Gastroesophageal sphincter (tissue), 4 donors: ENCODE measurements around the gene GAS2L1. TPM values are rescaled to one million over a fixed set of nuclear protein-coding genes. Genes with fewer than 3 reads are reported as not detected.
A peak's percentile ranks its signal among the peaks of the same experiment; 100 is the strongest.

ENCODE experiments used
- ATAC-seq: fragments of 150-250 bp; one replicate; pipeline ENCODE4 v1.9.1; 2016; ENCODE audit warnings: mild to moderate bottlenecking, moderate library complexity
- H3K27ac ChIP-seq, 4 donors: fragments of 200-600 bp; sonication (generic) in 3 of 4; 1 replicate in 3 of 4; 2 replicates in 1 of 4; pipeline ENCODE4 v1.5.1; 2016 to 2019
- H3K27me3 ChIP-seq: fragments of 200-600 bp; sonication (generic); one replicate; pipeline ENCODE4 v1.5.1; 2019
- H3K36me3 ChIP-seq, 2 donors: fragments of 200-600 bp; sonication (generic); one replicate each; pipeline ENCODE4 v1.5.1; 2019; ENCODE audit warnings: control low read depth in 1 of 2
- H3K4me1 ChIP-seq, 3 donors: fragments of 200-600 bp; sonication (generic); 1 replicate in 2 of 3; 2 replicates in 1 of 3; pipeline ENCODE4 v1.5.1; 2016 to 2019; ENCODE audit warnings: control low read depth in 2 of 3
- H3K4me3 ChIP-seq, 2 donors: fragments of 200-600 bp; sonication (generic); one replicate each; pipeline ENCODE4 v1.5.1; 2019; ENCODE audit warnings: mild to moderate bottlenecking in 1 of 2, moderate library complexity in 1 of 2
- H3K9me3 ChIP-seq, 3 donors: fragments of 200-600 bp; sonication (generic); one replicate each; pipeline ENCODE4 v1.5.1; 2017 to 2019; ENCODE audit warnings: control low read depth in 2 of 3
- CTCF ChIP-seq, 4 experiments: fragments of 200-600 bp in 2 of 4; fragments of 450-650 bp in 2 of 4; sonication (generic) in 1 of 4; IDR thresholded peaks; one replicate each; pipeline ENCODE4 v1.5.1; 2017 to 2019; ENCODE audit warnings: antibody characterized with exemption in 4 of 4, mild to moderate bottlenecking in 2 of 4, moderate library complexity in 2 of 4
- EP300 ChIP-seq: sonication (generic); formaldehyde crosslinking; IDR thresholded peaks from one replicate; pipeline ENCODE4 v1.6.1; 2017; ENCODE audit warnings: antibody characterized with exemption, mild to moderate bottlenecking
- POLR2A ChIP-seq, 2 donors: fragments of 450-650 bp; IDR thresholded peaks; one replicate each; pipeline ENCODE4 v1.6.1; 2017; ENCODE audit warnings: antibody characterized with exemption in 2 of 2, mild to moderate bottlenecking in 2 of 2, moderate library complexity in 1 of 2
- POLR2AphosphoS5 ChIP-seq: sonication (generic); formaldehyde crosslinking; IDR thresholded peaks from one replicate; pipeline ENCODE4 v1.6.1; 2017; ENCODE audit warnings: antibody characterized with exemption
- WGBS, 2 donors: methylation state at CpG; one replicate each; pipeline ENCODE4 v1.1.5; 2018; ENCODE audit warnings: low coverage in 1 of 2; 5-methylcytosine and 5-hydroxymethylcytosine counted together
- total RNA-seq, 4 donors: library from RNA; depleted of rRNA; stranded (reverse); fragments of >200 nt; gene quantifications; one replicate each; pipeline ENCODE4 v1.1.0, GENCODE V29; 2016

GAS2L1 gene
- total RNA-seq, 4 donors from 2014 or later: 17.8 to 65.5 (median 36.8) TPM

GRCh38 chr22:29300467-29300806 is 6.0 kb upstream of the GAS2L1 start:
- Histone ChIP-seq H3K4me3 (no peak overlapping the region), H3K4me1 (peaks cover 0 to 23% (median 10%) of the 10 kb centered on the region in 3 donors), H3K9me3 (no peaks in the 10 kb centered on the region), H3K36me3 (peaks cover 4 to 65% of the 10 kb centered on the region in 2 donors), H3K27me3 (no peaks in the 10 kb centered on the region), H3K27ac (no peak overlapping the region)
- ATAC-seq: no peak
- 52 to 54% methylated on average over 2 to 4 of the region's 4 CpGs for WGBS, 2 donors
- TF ChIP-seq POLR2AphosphoS5 (no peak), CTCF (IDR thresholded peaks at IDR 0.05) (no peak), EP300 (no peak), POLR2A (IDR thresholded peaks at IDR 0.05) (no peak)

DNA sequence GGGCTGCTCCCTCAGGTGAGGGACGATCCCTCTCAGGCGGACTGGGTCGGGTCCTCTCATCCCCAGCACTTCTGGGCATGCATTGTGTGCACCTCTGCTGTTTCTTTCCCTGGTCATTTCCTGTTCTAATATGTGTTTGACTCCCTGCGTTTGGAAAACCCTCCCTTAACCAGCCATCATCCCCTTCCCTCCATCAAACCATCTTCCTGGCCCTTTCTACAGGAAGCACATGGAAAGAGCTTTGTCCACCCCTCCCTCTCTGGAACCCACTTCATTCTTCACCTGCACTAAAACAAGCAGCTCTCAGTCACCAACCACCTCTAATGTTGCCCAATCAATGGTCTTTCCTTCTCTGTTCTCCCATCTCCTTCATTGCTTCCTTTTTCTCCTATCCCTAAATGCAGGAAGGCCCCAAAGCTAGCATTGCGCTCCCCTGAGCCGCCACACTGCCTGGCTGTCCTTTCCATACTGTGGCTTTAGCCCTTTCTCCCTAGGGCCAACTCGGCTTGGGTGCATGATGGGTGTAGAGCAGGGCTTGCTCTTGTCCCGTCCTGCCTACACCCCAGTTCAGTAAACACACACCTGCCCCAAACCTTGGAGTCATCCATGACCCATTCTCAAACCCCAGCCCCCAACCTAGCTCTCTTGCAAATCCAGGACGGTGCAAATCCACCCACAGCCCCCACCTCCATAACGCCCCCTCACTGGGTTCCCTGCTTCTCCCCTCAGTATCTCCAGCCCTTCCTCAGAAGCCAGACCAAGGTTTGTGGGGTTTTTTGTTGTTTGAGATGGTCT is 5.4 kb upstream of the GAS2L1 start:
- 61 to 70% methylated on average over 6 to 9 of the region's 10 CpGs for WGBS, 2 donors
- Histone ChIP-seq H3K36me3 (peaks cover 4 to 59% of the 10 kb centered on the region in 2 donors), H3K4me1 (peaks cover 0 to 29% (median 10%) of the 10 kb centered on the region in 3 donors), H3K27me3 (no peaks in the 10 kb centered on the region), H3K4me3 (no peak overlapping the region), H3K9me3 (no peaks in the 10 kb centered on the region), H3K27ac (peak overlapping the region in 1 of 4 donors; percentile 24)
- ATAC-seq: no peak
- TF ChIP-seq POLR2AphosphoS5: peak; percentile 5
- no peak for TF ChIP-seq POLR2A (IDR thresholded peaks at IDR 0.05)

DNA sequence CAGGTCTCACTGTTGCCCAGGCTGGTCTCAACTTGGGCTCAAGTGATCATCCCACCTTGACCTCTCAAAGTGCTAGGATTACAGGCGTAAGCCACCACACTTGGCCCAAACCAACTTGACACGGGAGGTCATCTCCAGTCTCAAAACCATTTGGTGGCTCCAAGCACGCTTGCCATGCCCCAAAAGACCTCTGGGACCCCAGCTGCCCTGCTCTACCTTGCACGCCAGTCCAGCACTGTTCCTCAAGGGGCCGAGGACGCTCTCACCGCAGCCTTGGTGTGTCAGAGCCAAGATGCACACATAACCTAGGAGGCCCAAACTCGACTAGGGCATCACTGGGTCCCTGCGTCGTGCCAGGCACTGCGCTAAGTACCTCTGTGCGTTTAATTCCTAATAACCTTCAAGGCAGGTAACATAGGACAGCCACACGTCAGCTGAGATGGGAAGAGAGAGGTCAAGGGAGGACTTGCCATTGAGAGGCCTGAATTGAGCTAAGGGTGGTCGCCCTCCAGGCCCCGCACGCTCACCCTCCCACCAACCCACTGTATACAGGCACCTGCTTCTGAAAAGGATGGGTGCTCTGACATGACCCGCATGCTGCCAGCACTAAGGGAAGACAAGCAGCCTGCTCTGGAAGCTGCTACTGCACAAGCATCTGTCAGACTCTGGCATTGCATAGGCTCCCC is 4.6 kb upstream of the GAS2L1 start:
- Histone ChIP-seq H3K4me3 (no peak overlapping the region), H3K27ac (peak overlapping the region in 2 of 4 donors; percentile 42 to 49), H3K27me3 (no peaks in the 10 kb centered on the region), H3K36me3 (peaks cover 0 to 50% of the 10 kb centered on the region in 2 donors), H3K4me1 (peaks cover 0 to 35% (median 10%) of the 10 kb centered on the region in 3 donors), H3K9me3 (no peaks in the 10 kb centered on the region)
- 79 to 91% methylated on average over 7 to 12 of the region's 17 CpGs for WGBS, 2 donors
- no peak for TF ChIP-seq EP300
- no peak for TF ChIP-seq POLR2A (IDR thresholded peaks at IDR 0.05)
- TF ChIP-seq CTCF (IDR thresholded peaks at IDR 0.05): no peak
- no peak for TF ChIP-seq POLR2AphosphoS5
- no peak for ATAC-seq

DNA sequence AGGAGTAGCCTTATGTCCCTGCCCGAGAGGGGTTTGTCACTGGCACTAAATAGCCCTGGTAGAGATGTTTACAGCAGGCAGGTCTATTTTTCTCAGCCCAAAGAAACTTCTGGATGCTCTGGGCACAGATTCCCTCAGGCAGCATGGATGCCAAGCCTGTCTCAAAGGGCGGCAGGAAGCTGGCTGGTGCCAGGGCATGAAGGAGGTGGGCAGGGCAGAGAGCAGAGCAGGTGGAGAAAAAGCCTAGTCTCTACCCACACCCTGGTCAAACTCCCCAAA is 4.1 kb upstream of the GAS2L1 start:
- 60 to 71% methylated on average over 1 of the region's 2 CpGs for WGBS, 2 donors
- H3K4me1 ChIP-seq: peaks cover 0 to 37% (median 10%) of the 10 kb centered on the region in 3 donors
- no peaks in the 10 kb centered on the region for H3K9me3 ChIP-seq
- peaks cover 0 to 46% of the 10 kb centered on the region in 2 donors for H3K36me3 ChIP-seq
- TF ChIP-seq POLR2AphosphoS5: no peak
- no peak for TF ChIP-seq CTCF (IDR thresholded peaks at IDR 0.05)
- no peak for TF ChIP-seq POLR2A (IDR thresholded peaks at IDR 0.05)
- TF ChIP-seq EP300: no peak
- H3K4me3 ChIP-seq: no peak overlapping the region
- no peak for ATAC-seq
- H3K27ac ChIP-seq: peak overlapping the region in 3 of 4 donors; percentile 3 to 49 (median 42)
- H3K27me3 ChIP-seq: no peaks in the 10 kb centered on the region

DNA sequence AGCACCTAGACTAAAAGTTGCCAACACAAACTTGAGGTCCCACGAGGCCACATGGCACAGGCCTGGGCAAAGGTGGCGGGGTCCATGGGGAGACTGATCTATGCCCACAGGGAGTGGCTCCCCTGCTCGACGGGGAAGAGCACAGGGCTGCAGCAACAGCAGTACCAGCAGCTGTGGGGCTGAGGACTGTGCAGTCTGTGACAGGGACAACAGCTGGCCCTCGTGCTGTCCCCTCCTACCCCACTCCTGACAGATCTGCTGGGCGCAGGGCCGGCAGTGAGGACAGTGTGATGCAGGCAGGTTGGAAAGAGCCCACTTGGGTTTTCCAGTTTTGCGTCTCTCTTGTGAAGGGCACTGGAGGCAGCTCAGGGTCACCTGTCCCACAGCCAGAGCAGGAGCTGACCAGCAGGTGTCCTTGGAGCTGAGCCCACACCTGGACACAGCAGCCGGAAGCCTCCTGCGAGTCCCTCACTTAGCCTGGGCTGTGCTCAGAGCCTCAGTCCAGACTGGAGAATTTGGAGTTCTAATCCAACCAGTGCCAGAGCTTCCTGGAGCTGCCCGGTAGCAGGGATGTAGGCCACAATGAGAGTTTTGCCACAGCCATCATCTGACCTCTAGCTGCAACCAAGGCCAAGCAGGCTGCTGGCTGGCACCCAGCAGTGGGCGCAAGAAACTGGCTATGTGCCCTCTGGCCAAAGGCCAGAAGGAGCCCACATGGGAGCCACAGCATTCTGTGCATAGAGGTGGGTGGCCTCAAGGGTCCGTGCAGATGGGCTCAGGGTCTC is 3.6 kb upstream of the GAS2L1 start:
- no peaks in the 10 kb centered on the region for H3K9me3 ChIP-seq
- 44% methylated on average over 3 of the region's 13 CpGs; no CpG with 5 or more reads in 1 of the 2 donors for WGBS, 2 donors
- peak overlapping the region in 3 of 4 donors; percentile 39 to 49 (median 42) for H3K27ac ChIP-seq
- TF ChIP-seq POLR2A (IDR thresholded peaks at IDR 0.05): no peak
- TF ChIP-seq EP300: no peak
- no peak for TF ChIP-seq POLR2AphosphoS5
- TF ChIP-seq CTCF (IDR thresholded peaks at IDR 0.05): no peak
- no peak for ATAC-seq
- peaks cover 0 to 42% (median 15%) of the 10 kb centered on the region in 3 donors for H3K4me1 ChIP-seq
- H3K27me3 ChIP-seq: no peaks in the 10 kb centered on the region
- H3K36me3 ChIP-seq: peaks cover 0 to 40% of the 10 kb centered on the region in 2 donors
- no peak overlapping the region for H3K4me3 ChIP-seq
